H1 (cell line): ENCODE results near the gene SLC1A1. TPM values are rescaled to one million over a fixed set of nuclear protein-coding genes. Genes with fewer than 3 reads are reported as not detected.

Experiments used
- CHD1 ChIP-seq: IDR thresholded peaks from 2 replicates; pipeline ENCODE4 v1.6.1; 2012; ENCODE audit warnings: low read depth, low read length, improper control_type of control experiment
- CHD2 ChIP-seq: IDR thresholded peaks from 2 replicates; pipeline ENCODE4 v1.6.1; 2012; ENCODE audit warnings: low read length, improper control_type of control experiment
- MAX ChIP-seq: IDR thresholded peaks from 2 replicates; pipeline ENCODE4 v1.6.1; 2012; ENCODE audit warnings: inconsistent platforms
- polyA plus RNA-seq, 7 experiments: library from polyadenylated mRNA; depleted of rRNA in 3 of 7; stranded (reverse) in 5 of 7; unstranded in 2 of 7; fragments of >200 nt in 5 of 7; fragments of 200-250 nt in 2 of 7; gene quantifications; 1 replicate in 5 of 7; 2 replicates in 1 of 7; 4 replicates in 1 of 7; pipeline versions ENCODE4 v1.2.1 to v1.2.3, GENCODE V29; 2011 to 2013; ENCODE audit warnings: missing spikeins in 2 of 7, mixed read lengths in 2 of 7
- total RNA-seq: library from RNA; stranded (reverse); fragmentation: NEBNext Ultra II Directional; extraction: Animal tissue kit (Norgen Biotek cat#: 25700); gene quantifications from 2 replicates; pipeline ENCODE4 v1.2.1, GENCODE V29; 2021

Gene SLC1A1
- total and polyA plus RNA-seq, 2 of the 8 experiments (the other 6 are each of a cell fraction or from before 2014, with no cell fraction given), result 4.7 to 11.7 TPM

- no peak for TF ChIP-seq CHD1
- no peak for TF ChIP-seq CHD2
- TF ChIP-seq MAX, result no peak
Observed at GRCh38 chr9:4576448-4576847, 86.2 kb downstream of the SLC1A1 start (continued).
